Measurements from ENCODE around the gene PCSK1.
"Not testable (repeated sequence)": the region's sequence is repeated elsewhere in the genome, so short reads cannot be mapped to it uniquely, and the experiment has no call there.

The PCSK1 gene

GRCh38 chr5:96425443-96425842 is 7.6 kb downstream of the PCSK1 start:
- DNase-seq, result no peak

- DNase-seq, result no peak
These were observed 17.2 kb downstream of the PCSK1 start for GRCh38 chr5:96415897-96416296.

GRCh38 chr5:96412868-96413449 is 20.1 kb downstream of the PCSK1 start:
- no peak for DNase-seq

GRCh38 chr5:96410013-96410412 is 23.0 kb downstream of the PCSK1 start:
- DNase-seq, result no peak

- DNase-seq, result no peak
These were observed 24.1 kb downstream of the PCSK1 start for GRCh38 chr5:96408841-96409538.

GRCh38 chr5:96408210-96408777 is 24.8 kb downstream of the PCSK1 start:
- no peak for DNase-seq

GRCh38 chr5:96407436-96407835 is 25.6 kb downstream of the PCSK1 start:
- DNase-seq, result no peak

- DNase-seq, result no peak
These were observed 28.7 kb downstream of the PCSK1 start for GRCh38 chr5:96404191-96404867.

GRCh38 chr5:96402500-96402899 is 30.5 kb downstream of the PCSK1 start:
- no peak for DNase-seq

GRCh38 chr5:96396878-96397277 is 36.2 kb downstream of the PCSK1 start:
- no peak for DNase-seq

- not testable (repeated sequence) for DNase-seq
These were observed 37.8 kb downstream of the PCSK1 start for GRCh38 chr5:96395295-96395694.

- no peak for DNase-seq
These were observed 41.1 kb downstream of the PCSK1 start for GRCh38 chr5:96391921-96392320.

- no peak for DNase-seq
These were observed 44.9 kb downstream of the PCSK1 start for GRCh38 chr5:96388176-96388575.

GRCh38 chr5:96387616-96388015 is 45.4 kb downstream of the PCSK1 start:
- DNase-seq, result no peak

- no peak for DNase-seq
These were observed 47.5 kb downstream of the PCSK1 start for GRCh38 chr5:96385538-96385937.

GRCh38 chr5:96384353-96384752 is 48.7 kb downstream of the PCSK1 start:
- no peak for DNase-seq

GRCh38 chr5:96381526-96381925 is 51.5 kb downstream of the PCSK1 start:
- DNase-seq, result no peak

GRCh38 chr5:96379896-96380295 is 53.2 kb downstream of the PCSK1 start:
- DNase-seq, result no peak

GRCh38 chr5:96377597-96377996 is 55.5 kb downstream of the PCSK1 start:
- no peak for DNase-seq

GRCh38 chr5:96377167-96377566 is 55.9 kb downstream of the PCSK1 start:
- DNase-seq, result no peak

GRCh38 chr5:96374653-96375052 is 58.4 kb downstream of the PCSK1 start:
- DNase-seq, result no peak

GRCh38 chr5:96373381-96373733 is 59.7 kb downstream of the PCSK1 start:
- DNase-seq, result no peak

- no peak for DNase-seq
These were observed 60.2 kb downstream of the PCSK1 start for GRCh38 chr5:96372726-96373380.

- no peak for DNase-seq
These were observed 62.1 kb downstream of the PCSK1 start for GRCh38 chr5:96370976-96371375.

Measured in activated CD8-positive, alpha-beta memory T cell treated with anti-CD3 and anti-CD28 coated beads for 24 hours (primary cell).